ENCODE results near the gene ERAP2.
A peak's percentile ranks its signal among the peaks of the same experiment; 100 is the strongest.

Gene ERAP2

DNA sequence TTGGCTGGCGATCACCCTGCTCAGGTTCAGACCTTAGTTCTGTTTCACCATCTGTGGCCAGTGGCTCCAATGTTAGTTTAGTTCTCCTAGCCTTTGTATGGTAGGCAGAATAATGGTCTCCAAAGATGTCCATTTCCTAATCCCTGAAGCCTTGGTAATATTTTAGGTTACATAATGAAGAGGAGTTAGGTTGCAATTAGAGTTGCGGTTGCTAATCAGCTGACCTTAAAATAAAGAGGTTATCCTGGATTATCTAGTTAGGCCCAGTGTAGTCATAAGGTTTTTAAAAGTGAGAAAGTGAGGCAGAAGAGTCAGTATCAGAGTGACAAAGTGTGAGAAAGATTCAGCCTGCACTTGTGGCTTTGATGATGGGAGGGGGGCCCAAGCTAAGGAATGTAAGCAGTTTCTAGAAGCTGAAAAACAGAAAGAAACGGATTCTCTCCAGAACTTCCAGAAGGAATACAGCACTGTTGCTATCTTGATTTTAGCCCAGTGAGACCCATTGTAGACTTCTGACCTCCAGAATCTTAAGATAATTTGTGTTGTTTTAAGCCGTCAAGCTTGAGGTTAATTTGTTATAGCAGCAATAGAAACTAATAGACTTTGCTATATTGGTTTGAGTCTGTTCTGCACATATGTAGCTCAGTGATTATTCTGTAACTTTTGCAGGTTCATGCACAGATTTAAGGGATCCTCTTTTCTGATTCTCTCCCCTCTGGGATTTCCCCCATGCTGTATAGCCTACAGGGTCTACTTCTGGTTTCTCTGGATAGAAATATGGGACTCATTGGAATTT lies 81.2 kb downstream of the ERAP2 start:
- H3K4me3 ChIP-seq (ENCODE audit: low read depth, low read length) = no peak overlapping the region
- H3K36me3 ChIP-seq (replicated peaks) = no peaks in the 10 kb centered on the region
- H3K27me3 ChIP-seq (replicated peaks) = no peaks in the 10 kb centered on the region
- in situ Hi-C loops (cut with HindIII; ENCODE audit: low pct_ligation_motif_present, low sequenced_read_pairs) = no loop called here
- TF ChIP-seq, protein P1, sequence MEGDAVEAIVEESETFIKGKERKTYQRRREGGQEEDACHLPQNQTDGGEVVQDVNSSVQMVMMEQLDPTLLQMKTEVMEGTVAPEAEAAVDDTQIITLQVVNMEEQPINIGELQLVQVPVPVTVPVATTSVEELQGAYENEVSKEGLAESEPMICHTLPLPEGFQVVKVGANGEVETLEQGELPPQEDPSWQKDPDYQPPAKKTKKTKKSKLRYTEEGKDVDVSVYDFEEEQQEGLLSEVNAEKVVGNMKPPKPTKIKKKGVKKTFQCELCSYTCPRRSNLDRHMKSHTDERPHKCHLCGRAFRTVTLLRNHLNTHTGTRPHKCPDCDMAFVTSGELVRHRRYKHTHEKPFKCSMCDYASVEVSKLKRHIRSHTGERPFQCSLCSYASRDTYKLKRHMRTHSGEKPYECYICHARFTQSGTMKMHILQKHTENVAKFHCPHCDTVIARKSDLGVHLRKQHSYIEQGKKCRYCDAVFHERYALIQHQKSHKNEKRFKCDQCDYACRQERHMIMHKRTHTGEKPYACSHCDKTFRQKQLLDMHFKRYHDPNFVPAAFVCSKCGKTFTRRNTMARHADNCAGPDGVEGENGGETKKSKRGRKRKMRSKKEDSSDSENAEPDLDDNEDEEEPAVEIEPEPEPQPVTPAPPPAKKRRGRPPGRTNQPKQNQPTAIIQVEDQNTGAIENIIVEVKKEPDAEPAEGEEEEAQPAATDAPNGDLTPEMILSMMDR (IDR thresholded peaks at IDR 0.05; ENCODE audit: low read depth, low read length, missing control alignments) = no peak
- no peak for DNase-seq
- H3K27ac ChIP-seq = no peak overlapping the region

DNA sequence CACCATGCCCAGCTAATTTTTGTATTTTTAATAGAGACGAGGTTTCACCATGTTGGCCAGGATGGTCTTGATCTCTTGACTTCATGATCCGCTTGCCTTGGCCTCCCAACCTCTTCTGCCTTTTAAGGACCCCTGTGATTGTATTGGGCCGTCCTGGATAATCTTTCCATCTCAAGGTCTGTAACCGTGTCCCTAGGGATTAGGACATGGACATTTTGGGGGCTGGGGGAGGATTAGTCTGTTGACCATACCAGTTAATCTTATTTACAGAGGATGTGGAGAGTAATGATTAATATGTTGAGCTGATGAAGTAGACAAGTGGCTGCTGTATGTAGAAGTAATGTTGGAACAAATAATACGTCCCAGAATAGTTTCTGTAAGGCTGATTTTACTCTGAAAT lies 82.7 kb downstream of the ERAP2 start:
- in situ Hi-C loops (cut with HindIII; ENCODE audit: low pct_ligation_motif_present, low sequenced_read_pairs) = no loop called here
- no peak overlapping the region for H3K4me3 ChIP-seq (ENCODE audit: low read depth, low read length)
- DNase-seq = no peak
- no peak overlapping the region for H3K27ac ChIP-seq
- TF ChIP-seq, protein P1 (IDR thresholded peaks at IDR 0.05; ENCODE audit: low read depth, low read length, missing control alignments) = no peak
- no peaks in the 10 kb centered on the region for H3K36me3 ChIP-seq (replicated peaks)
- H3K27me3 ChIP-seq (replicated peaks) = no peaks in the 10 kb centered on the region

DNA sequence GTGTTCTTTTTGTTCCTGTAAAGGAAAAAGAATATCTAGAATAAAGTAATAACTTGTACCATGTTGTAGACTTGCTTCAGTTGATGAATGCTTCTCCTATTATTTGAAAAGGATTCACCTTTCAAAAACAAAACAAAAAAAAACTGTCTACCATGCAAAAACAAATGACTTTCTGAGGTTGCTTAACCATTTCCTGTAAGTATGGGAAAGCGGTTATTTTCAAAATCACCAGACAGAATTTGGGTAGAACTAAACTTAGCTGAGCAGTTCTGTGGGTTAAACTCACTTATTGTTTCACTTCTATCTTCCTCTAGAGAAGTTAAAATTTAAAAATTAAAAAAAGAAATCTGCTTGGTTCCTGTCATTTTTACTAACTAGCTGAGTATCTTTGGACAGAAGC lies 84.8 kb downstream of the ERAP2 start:
- Histone ChIP-seq H3K36me3 (replicated peaks) (no peaks in the 10 kb centered on the region), H3K27ac (no peak overlapping the region), H3K27me3 (replicated peaks) (no peaks in the 10 kb centered on the region), H3K4me3 (ENCODE audit: low read depth, low read length) (no peak overlapping the region)
- in situ Hi-C loops (cut with HindIII; ENCODE audit: low pct_ligation_motif_present, low sequenced_read_pairs) = no loop called here
- no peak for DNase-seq
- TF ChIP-seq, protein P1 (IDR thresholded peaks at IDR 0.05; ENCODE audit: low read depth, low read length, missing control alignments) = no peak

DNA sequence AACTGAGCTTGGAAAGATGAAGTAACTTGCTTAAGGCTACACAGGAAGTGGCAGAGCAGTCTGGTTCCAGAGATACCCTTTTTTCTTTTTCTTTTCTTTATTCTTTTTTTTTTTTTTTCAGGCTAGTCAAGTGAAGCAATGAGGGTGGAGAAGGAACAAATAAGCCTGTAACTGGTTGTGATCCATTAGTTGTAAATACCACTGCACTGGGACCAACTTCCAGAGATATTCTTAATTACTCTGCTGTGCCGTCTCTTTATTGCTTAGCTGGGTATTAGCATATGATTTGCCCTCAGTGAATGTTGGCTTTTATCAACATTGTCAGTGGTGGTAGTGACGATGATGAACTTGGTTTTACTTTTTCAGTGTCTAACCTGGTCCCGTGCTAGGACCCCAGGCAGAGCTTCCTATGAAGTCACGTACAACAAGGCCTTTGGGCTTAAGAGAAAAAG lies 86.3 kb downstream of the ERAP2 start:
- Histone ChIP-seq H3K4me3 (ENCODE audit: low read depth, low read length) (no peak overlapping the region), H3K27me3 (replicated peaks) (no peaks in the 10 kb centered on the region), H3K27ac (peak overlapping the region; percentile 28), H3K36me3 (replicated peaks) (no peaks in the 10 kb centered on the region)
- TF ChIP-seq, protein P1 (IDR thresholded peaks at IDR 0.05; ENCODE audit: low read depth, low read length, missing control alignments) = no peak
- in situ Hi-C loops (cut with HindIII; ENCODE audit: low pct_ligation_motif_present, low sequenced_read_pairs) = no loop called here
- no peak for DNase-seq

DNA sequence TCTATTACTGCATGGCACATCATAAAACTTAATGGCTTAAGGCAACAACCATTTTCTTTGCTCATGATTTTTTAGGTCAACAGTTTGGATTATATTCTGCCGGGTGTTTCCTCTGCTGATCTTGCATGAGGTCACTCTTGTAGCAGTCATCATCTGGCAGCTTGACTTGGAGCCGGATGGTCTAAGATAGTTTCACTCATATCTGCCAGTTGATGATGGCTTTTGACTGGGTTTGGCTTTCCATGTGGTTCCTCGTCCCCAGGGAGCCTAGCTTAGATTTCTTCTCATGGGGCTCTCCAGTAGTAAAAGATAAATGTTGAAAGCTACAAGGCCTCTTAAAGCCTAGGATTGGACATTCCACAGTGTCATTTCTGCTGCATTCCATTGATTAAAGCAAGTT lies 87.0 kb downstream of the ERAP2 start:
- Histone ChIP-seq H3K27me3 (replicated peaks) (no peaks in the 10 kb centered on the region), H3K4me3 (ENCODE audit: low read depth, low read length) (no peak overlapping the region), H3K27ac (peak overlapping the region; percentile 28), H3K36me3 (replicated peaks) (no peaks in the 10 kb centered on the region)
- in situ Hi-C loops (cut with HindIII; ENCODE audit: low pct_ligation_motif_present, low sequenced_read_pairs) = no loop called here
- DNase-seq = peak; percentile 92
- TF ChIP-seq, protein P1 (IDR thresholded peaks at IDR 0.05; ENCODE audit: low read depth, low read length, missing control alignments) = no peak

DNA sequence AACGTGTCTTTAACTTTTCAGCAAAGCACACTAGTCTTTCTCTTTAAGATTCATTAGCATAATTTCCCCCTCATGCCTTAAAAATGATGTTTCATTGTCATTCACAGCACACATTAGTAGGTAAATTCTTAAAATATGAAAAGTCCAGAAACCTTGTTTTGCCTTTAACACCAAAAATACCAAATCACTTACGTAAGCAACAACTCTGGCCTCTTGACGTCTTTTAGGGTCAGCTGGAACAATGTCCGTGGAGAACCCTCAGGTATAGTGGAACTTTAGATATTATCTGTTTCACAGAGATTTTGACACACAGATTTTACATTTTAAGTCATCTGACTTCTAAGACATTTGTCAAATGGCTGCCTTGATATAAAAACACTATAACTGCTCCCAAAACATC lies 90.5 kb downstream of the ERAP2 start:
- H3K4me3 ChIP-seq (ENCODE audit: low read depth, low read length) = no peak overlapping the region
- H3K36me3 ChIP-seq (replicated peaks) = no peaks in the 10 kb centered on the region
- TF ChIP-seq, protein P1 (IDR thresholded peaks at IDR 0.05; ENCODE audit: low read depth, low read length, missing control alignments) = no peak
- DNase-seq = no peak
- H3K27ac ChIP-seq = no peak overlapping the region
- no peaks in the 10 kb centered on the region for H3K27me3 ChIP-seq (replicated peaks)
- in situ Hi-C loops (cut with HindIII; ENCODE audit: low pct_ligation_motif_present, low sequenced_read_pairs) = no loop called here
